Psoas muscle (tissue), 8 donors: ENCODE results near the gene RNF25. TPM values are rescaled to one million over a fixed set of nuclear protein-coding genes. Genes with fewer than 3 reads are reported as not detected.

ENCODE experiments used
- ATAC-seq, 4 donors: fragments of 200-7000 bp; cut with Tn5 transposase; one replicate each; pipeline ENCODE4 v1.9.1; 2020; ENCODE audit warnings: moderate library complexity in 3 of 4, mild to moderate bottlenecking in 2 of 4
- DNase-seq, 2 donors: peaks; one replicate each; pipeline ENCODE4 v3.0.0-alpha.2; 2020
- H3K27ac ChIP-seq: fragments of 200-600 bp; one replicate; pipeline ENCODE4 v1.8.0; 2022
- H3K27me3 ChIP-seq, 3 donors: fragments of 200-600 bp in 1 of 3; one replicate each; pipeline versions ENCODE4 v1.6.1 to v1.8.0; 2013 to 2022; ENCODE audit warnings: low read length in 2 of 3, mild to moderate bottlenecking in 2 of 3, moderate library complexity in 1 of 3; ENCODE audit not compliant: insufficient read depth in 3 of 3
- H3K36me3 ChIP-seq, 2 donors: fragments of 200-600 bp in 1 of 2; one replicate each; pipeline versions ENCODE4 v1.6.1 to v1.8.0; 2013 to 2022; ENCODE audit warnings: low read depth in 1 of 2, mild to moderate bottlenecking in 1 of 2, moderate library complexity in 1 of 2; ENCODE audit not compliant: insufficient read depth in 1 of 2
- H3K4me1 ChIP-seq: fragments of 200-600 bp; one replicate; pipeline ENCODE4 v1.8.0; 2022
- H3K4me3 ChIP-seq: fragments of 200-600 bp; one replicate; pipeline ENCODE4 v1.8.0; 2022; ENCODE audit warnings: mild to moderate bottlenecking
- H3K9me3 ChIP-seq: fragments of 200-600 bp; one replicate; pipeline ENCODE4 v1.8.0; 2022
- WGBS, 3 donors: extraction: QIAGEN DNeasy Blood & Tissue Kit; methylation state at CpG; one replicate each; pipeline versions ENCODE4 v1.1.6 to v1.1.7; 2013; 5-methylcytosine and 5-hydroxymethylcytosine counted together
- intact Hi-C, 2 donors: fragments of 100-400 bp; cut with DNase I; formaldehyde crosslinking; loops; one replicate each; pipeline versions ENCODE4 v1.11.0 to v1.14.2; 2022
- polyA plus RNA-seq, 3 donors: library from polyadenylated mRNA; stranded (reverse); fragments of 200-250 nt; gene quantifications; one replicate each; pipeline ENCODE4 v1.2.3, GENCODE V29; 2013
- total RNA-seq, 4 donors: library from RNA; stranded (reverse); fragmentation: NEBNext Ultra II Directional in 2 of 4; extraction: Animal tissue kit (Norgen Biotek cat#: 25700) in 2 of 4; gene quantifications; one replicate each; pipeline versions ENCODE4 v1.2.1 to v1.2.4, GENCODE V29; 2021 to 2023
- TF ChIP-seq, protein P1 (sequence below): fragments of 200-600 bp; IDR thresholded peaks from one replicate; pipeline ENCODE4 v1.8.0; 2022; ENCODE audit warnings: antibody characterized with exemption
- donor health status: healthy with polysubstance abuse.
- donor health status: DM: no; HTN: no; CAD: no; lungs with moderate emphysema.
- donor health status: Bipolar disorder and iron deficiency.
- donor health status: healthy.
- donor health status: DM: yes; HTN: yes; CAD: no.
- donor health status: DM: no; HTN: no; CAD: no.
- donor health status: DM: no; HTN: no; CAD: no.
- donor health status: DM: yes; HTN: yes; CAD: no.

Gene RNF25
- total and polyA plus RNA-seq, 7 donors: 14.5 to 32.0 (median 22.9) TPM

DNA sequence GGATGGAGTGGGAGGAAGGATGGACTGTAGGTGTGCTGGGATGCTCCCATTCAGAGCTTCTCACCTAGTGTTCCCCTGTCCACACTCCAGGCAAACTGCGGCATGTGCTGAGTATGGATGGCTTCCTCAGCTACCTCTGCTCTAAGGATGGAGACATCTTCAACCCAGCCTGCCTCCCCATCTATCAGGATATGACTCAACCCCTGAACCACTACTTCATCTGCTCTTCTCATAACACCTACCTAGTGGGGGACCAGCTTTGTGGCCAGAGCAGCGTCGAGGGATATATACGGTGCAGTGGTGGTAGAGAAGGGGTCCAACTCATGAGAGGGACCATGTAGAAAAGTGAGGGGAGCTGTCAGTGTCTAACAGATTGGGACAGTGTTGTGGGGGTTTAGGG, 43.9 kb downstream of the RNF25 start:
- no peaks in the 10 kb centered on the region for H3K9me3 ChIP-seq
- H3K36me3 ChIP-seq: peaks cover 6 to 96% of the 10 kb centered on the region in 2 donors
- intact Hi-C loops: no loop called here
- H3K4me3 ChIP-seq: no peak overlapping the region
- DNase-seq (no peak), ATAC-seq (no peak)
- TF ChIP-seq, protein P1, sequence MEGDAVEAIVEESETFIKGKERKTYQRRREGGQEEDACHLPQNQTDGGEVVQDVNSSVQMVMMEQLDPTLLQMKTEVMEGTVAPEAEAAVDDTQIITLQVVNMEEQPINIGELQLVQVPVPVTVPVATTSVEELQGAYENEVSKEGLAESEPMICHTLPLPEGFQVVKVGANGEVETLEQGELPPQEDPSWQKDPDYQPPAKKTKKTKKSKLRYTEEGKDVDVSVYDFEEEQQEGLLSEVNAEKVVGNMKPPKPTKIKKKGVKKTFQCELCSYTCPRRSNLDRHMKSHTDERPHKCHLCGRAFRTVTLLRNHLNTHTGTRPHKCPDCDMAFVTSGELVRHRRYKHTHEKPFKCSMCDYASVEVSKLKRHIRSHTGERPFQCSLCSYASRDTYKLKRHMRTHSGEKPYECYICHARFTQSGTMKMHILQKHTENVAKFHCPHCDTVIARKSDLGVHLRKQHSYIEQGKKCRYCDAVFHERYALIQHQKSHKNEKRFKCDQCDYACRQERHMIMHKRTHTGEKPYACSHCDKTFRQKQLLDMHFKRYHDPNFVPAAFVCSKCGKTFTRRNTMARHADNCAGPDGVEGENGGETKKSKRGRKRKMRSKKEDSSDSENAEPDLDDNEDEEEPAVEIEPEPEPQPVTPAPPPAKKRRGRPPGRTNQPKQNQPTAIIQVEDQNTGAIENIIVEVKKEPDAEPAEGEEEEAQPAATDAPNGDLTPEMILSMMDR: no peak
- H3K27ac ChIP-seq: no peak overlapping the region
- 89 to 92% (median 92%) methylated on average over 4 of the region's 4 CpGs for WGBS, 3 donors
- H3K4me1 ChIP-seq: peaks cover 7% of the 10 kb centered on the region
- H3K27me3 ChIP-seq: no peaks in the 10 kb centered on the region

DNA sequence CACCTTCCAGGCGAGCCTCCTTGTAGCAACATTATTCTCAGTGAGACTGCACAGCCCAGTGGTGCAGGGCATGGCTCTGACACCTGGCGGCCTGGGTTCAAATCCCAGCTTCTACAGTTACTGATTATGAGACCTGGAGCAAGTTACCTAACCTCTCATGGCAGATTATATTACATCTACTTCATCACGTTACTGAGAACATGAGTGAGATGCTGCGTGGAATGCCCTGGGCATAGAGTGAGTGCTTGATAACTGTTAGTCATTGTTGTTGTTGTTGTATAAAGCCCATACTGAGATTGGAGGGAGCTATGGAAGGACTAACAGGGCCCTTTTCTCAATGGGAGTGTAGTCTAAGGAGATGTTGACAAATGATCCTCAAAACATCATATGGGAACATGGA, 45.4 kb downstream of the RNF25 start:
- Histone ChIP-seq H3K9me3 (no peaks in the 10 kb centered on the region), H3K27ac (no peak overlapping the region), H3K27me3 (no peaks in the 10 kb centered on the region), H3K4me1 (peaks cover 17% of the 10 kb centered on the region), H3K36me3 (peaks cover 5 to 94% of the 10 kb centered on the region in 2 donors), H3K4me3 (no peak overlapping the region)
- ATAC-seq: peak in 2 of 4 donors; percentile 27 to 35
- TF ChIP-seq, protein P1: no peak
- intact Hi-C loops: no loop called here
- no peak for DNase-seq
- 59 to 82% (median 60%) methylated on average over 4 of the region's 4 CpGs for WGBS, 3 donors

DNA sequence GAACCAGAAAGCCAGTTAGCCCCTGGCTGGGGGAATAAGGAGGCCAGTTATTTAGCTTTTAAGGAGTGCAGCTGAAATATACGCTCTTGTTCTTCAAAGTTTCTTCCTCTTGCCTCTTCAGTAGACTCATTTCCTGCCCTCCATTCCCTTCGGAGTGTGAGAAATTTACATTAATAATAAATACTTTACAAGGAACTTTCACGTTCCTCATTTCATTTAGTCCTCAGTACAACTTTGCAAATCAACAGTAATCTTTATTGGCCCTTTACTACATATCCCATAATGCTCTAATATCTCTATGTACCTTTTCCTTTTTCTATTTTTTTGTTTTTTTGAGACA, 48.5 kb downstream of the RNF25 start:
- Histone ChIP-seq H3K9me3 (no peaks in the 10 kb centered on the region), H3K4me3 (no peak overlapping the region), H3K27ac (peak overlapping the region; percentile 42), H3K4me1 (peaks cover 21% of the 10 kb centered on the region), H3K36me3 (peaks cover 2 to 91% of the 10 kb centered on the region in 2 donors), H3K27me3 (no peaks in the 10 kb centered on the region)
- no peak for DNase-seq
- WGBS, 3 donors: 63 to 73% (median 64%) methylated on average over 3 of the region's 3 CpGs
- no peak for ATAC-seq
- TF ChIP-seq, protein P1: no peak
- intact Hi-C loops: no loop called here

DNA sequence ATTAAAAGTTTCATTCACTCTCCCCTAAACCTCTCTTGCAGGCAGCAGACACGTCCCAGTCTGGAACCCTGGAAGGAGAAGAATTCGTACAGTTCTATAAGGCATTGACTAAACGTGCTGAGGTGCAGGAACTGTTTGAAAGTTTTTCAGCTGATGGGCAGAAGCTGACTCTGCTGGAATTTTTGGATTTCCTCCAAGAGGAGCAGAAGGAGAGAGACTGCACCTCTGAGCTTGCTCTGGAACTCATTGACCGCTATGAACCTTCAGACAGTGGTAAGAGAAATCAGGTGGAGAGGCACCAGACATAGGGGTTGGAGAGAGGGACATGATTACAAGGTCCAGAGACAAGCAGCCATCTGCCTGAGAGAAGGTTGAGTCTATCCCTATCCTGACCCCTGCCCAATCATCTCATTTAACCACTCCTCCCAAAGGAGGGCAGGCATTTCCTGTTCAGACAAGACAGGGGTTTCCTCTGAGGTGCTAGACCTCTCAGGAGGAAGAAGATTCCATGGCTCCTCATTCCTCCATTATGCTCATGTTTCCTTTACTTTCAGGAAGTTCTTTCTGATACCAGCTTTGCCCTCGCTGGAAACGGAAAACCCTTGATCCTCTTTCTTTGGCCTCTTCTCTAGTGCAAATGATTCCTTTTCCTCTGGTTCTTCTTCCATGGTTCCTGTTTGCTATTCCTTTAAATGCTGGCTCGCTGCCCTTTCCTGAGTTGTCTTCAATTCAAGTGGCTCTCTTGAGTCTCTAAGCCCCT, 49.0 kb downstream of the RNF25 start:
- H3K9me3 ChIP-seq: no peaks in the 10 kb centered on the region
- ATAC-seq (peak; percentile 34 to 56 (median 40)), DNase-seq (no peak)
- 38 to 52% (median 43%) methylated on average over 7 of the region's 7 CpGs for WGBS, 3 donors
- H3K27ac ChIP-seq: peak overlapping the region; percentile 42
- intact Hi-C loops: no loop called here
- peaks cover 2 to 91% of the 10 kb centered on the region in 2 donors for H3K36me3 ChIP-seq
- TF ChIP-seq, protein P1: no peak
- H3K4me3 ChIP-seq: no peak overlapping the region
- H3K4me1 ChIP-seq: peaks cover 21% of the 10 kb centered on the region
- no peaks in the 10 kb centered on the region for H3K27me3 ChIP-seq

DNA sequence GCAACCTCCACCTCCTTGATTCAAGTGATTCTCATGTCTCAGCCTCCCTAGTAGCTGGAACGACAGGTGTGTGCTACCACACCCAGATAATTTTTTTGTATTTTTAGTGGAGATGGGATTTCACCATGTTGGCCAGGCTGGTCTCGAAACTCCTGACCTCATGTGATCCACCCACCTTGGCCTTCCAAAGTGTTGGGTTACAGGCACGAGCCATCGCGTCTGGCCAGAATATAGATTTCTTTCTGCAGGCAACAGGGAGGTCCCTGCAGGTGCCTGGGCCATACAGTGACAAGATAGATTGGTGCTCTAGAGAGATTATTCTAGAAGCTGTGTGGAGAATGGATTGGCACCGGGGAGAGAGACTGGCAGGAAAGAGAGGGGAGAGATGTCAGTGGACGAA, 50.8 kb downstream of the RNF25 start:
- intact Hi-C loops: no loop called here
- Histone ChIP-seq H3K9me3 (no peaks in the 10 kb centered on the region), H3K4me3 (no peak overlapping the region), H3K27ac (peak overlapping the region; percentile 30), H3K27me3 (no peaks in the 10 kb centered on the region), H3K36me3 (peaks cover 2 to 85% of the 10 kb centered on the region in 2 donors), H3K4me1 (peaks cover 19% of the 10 kb centered on the region)
- TF ChIP-seq, protein P1: no peak
- no peak for DNase-seq
- 32 to 54% (median 42%) methylated on average over 7 of the region's 7 CpGs for WGBS, 3 donors
- peak in 1 of 4 donors; percentile 45 for ATAC-seq
